Measurements from ENCODE around the gene SDK1.

GRCh38 chr7:4181446-4181845 lies 880.4 kb downstream of the SDK1 start:
- TF ChIP-seq EP300 (IDR thresholded peaks at IDR 0.05) (no peak), POLR2AphosphoS5 (IDR thresholded peaks at IDR 0.05) (no peak), CTCF (IDR thresholded peaks at IDR 0.05) (no peak)
